Adrenal gland (tissue), 12 donors: ENCODE results near the gene PNPLA3. TPM values are rescaled to one million over a fixed set of nuclear protein-coding genes. Genes with fewer than 3 reads are reported as not detected.

Experiments
- DNase-seq, 7 donors: peaks; one replicate each; pipeline ENCODE4 v3.0.0-alpha.2; 2019 to 2020
- H3K27ac ChIP-seq, 5 donors: fragments of 200-600 bp; sonication (generic) in 4 of 5; 1 replicate in 3 of 5; 2 replicates in 2 of 5; pipeline versions ENCODE4 v1.5.1 to v1.8.0; 2016 to 2020; ENCODE audit warnings: mild to moderate bottlenecking in 1 of 5
- H3K27me3 ChIP-seq: fragments of 200-600 bp; 2 replicates; pipeline ENCODE4 v1.8.0; 2021
- H3K36me3 ChIP-seq, 2 donors: fragments of 200-600 bp; replicated peaks in 1 of 2; 1 replicate in 1 of 2; 2 replicates in 1 of 2; pipeline versions ENCODE4 v1.5.1 to v1.8.0; 2018 to 2022
- H3K4me1 ChIP-seq, 2 donors: fragments of 200-600 bp; replicated peaks in 1 of 2; 1 replicate in 1 of 2; 2 replicates in 1 of 2; pipeline versions ENCODE4 v1.5.1 to v1.8.0; 2018 to 2021
- H3K4me3 ChIP-seq, 4 donors: fragments of 200-600 bp; sonication (generic) in 3 of 4; one replicate each; pipeline ENCODE4 v1.5.1; 2016 to 2018
- H3K9me3 ChIP-seq, 3 donors: fragments of 200-600 bp; sonication (generic) in 1 of 3; replicated peaks in 1 of 3; 1 replicate in 2 of 3; 2 replicates in 1 of 3; pipeline versions ENCODE4 v1.5.1 to v1.8.0; 2016 to 2021
- CTCF ChIP-seq, 6 experiments: fragments of 450-650 bp in 4 of 6; fragments of 200-600 bp in 2 of 6; sonication (generic) in 1 of 6; IDR thresholded peaks; 1 replicate in 5 of 6; 2 replicates in 1 of 6; pipeline versions ENCODE4 v1.5.1 to v1.8.0; 2016 to 2021; ENCODE audit warnings: antibody characterized with exemption in 6 of 6, mild to moderate bottlenecking in 2 of 6, moderate library complexity in 1 of 6
- POLR2A ChIP-seq, 2 donors: fragments of 450-650 bp; IDR thresholded peaks; one replicate each; pipeline ENCODE4 v1.6.1; 2017; ENCODE audit warnings: antibody characterized with exemption in 2 of 2, mild to moderate bottlenecking in 2 of 2, moderate library complexity in 1 of 2
- WGBS, 4 donors: extraction: QIAGEN DNeasy Blood & Tissue Kit in 2 of 4; methylation state at CpG; one replicate each; pipeline versions ENCODE4 v1.1.5 to v1.1.7; 2013 to 2017; 5-methylcytosine and 5-hydroxymethylcytosine counted together
- intact Hi-C, 2 donors: fragments of 100-400 bp; cut with DNase I; formaldehyde crosslinking; loops; one replicate each; pipeline versions ENCODE4 v1.14.1 to v1.15.0; 2022 to 2023
- polyA plus RNA-seq, 3 donors: library from polyadenylated mRNA; stranded (reverse); fragments of 200-250 nt in 2 of 3; fragments of 350-450 nt in 1 of 3; fragmentation: Illumina TruSeq in 1 of 3; extraction: RNeasy Lipid Tissue Mini Kit (QIAGEN cat#74804) in 1 of 3; gene quantifications; one replicate each; pipeline ENCODE4 v1.2.3, GENCODE V29; 2013 to 2014
- total RNA-seq, 9 donors: library from RNA; depleted of rRNA in 4 of 9; stranded (reverse); fragments of >200 nt in 4 of 9; fragments of 120-200 nt in 1 of 9; fragmentation: NEBNext Ultra II Directional in 1 of 9; extraction: Animal tissue kit (Norgen Biotek cat#: 25700) in 1 of 9; gene quantifications; one replicate each; pipeline versions ENCODE4 v1.1.0 to v1.2.4, GENCODE V29; 2013 to 2023
- donor health status: healthy with polysubstance abuse.
- donor health status: Bipolar disorder and iron deficiency.
- donor health status: DM: yes; HTN: yes; CAD: no.
- donor health status: DM: no; HTN: no; CAD: no.
- donor health status: DM: no; HTN: no; CAD: no.
- donor health status: DM: yes; HTN: yes; CAD: no.

Gene PNPLA3
- total and polyA plus RNA-seq, 12 donors: 0.15 to 4.4 (median 0.42) TPM; not detected in 1

- DNase-seq: no peak
Measured at GRCh38 chr22:43995057-43995685, 71.6 kb downstream of the PNPLA3 start.

DNA sequence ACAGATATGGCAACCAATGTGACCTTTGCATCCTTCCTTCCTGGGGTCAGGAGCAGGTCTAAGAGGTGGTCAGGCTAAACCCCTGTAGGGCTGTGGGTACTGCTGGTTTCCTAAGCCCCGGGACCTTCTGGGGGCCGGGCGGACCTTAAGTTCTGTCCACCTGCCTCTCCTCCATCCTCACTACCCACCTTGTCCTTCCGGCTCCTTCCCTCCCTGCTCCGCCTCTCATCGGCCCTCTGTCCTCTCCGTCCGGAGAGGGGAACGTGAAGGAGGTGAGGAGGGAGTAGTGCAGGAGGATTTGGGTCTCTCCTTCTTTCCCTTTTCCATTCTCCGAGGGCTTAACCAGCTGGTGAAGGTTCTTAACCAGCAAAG lies 72.2 kb downstream of the PNPLA3 start:
- WGBS, 4 donors: 67 to 87% (median 79%) methylated on average over 10 of the region's 10 CpGs
- TF ChIP-seq POLR2A (IDR thresholded peaks at IDR 0.05) (no peak), CTCF (IDR thresholded peaks at IDR 0.05) (no peak)
- peak overlapping the region in 1 of 5 donors; percentile 2 for H3K27ac ChIP-seq
- DNase-seq: no peak
- H3K4me3 ChIP-seq: peak overlapping the region in 1 of 4 donors; percentile 0
- H3K9me3 ChIP-seq: no peaks in the 10 kb centered on the region
- H3K36me3 ChIP-seq: peaks cover 0 to 36% of the 10 kb centered on the region in 2 donors
- H3K4me1 ChIP-seq: peaks cover 0 to 15% of the 10 kb centered on the region in 2 donors
- no peaks in the 10 kb centered on the region for H3K27me3 ChIP-seq
- intact Hi-C loops: loop anchor here in 1 of 2 donors (5.0 kb wide), 1 partner anchor 87 kb away; no protein-coding TSS in a partner anchor

More at GRCh38 chr22:43995057-43995685, 71.6 kb downstream of the PNPLA3 start:
- TF ChIP-seq POLR2A (IDR thresholded peaks at IDR 0.05): no peak
- no peak for TF ChIP-seq CTCF (IDR thresholded peaks at IDR 0.05)
- 88 to 95% (median 92%) methylated on average over 10 to 15 of the region's 15 CpGs for WGBS, 4 donors
- no peaks in the 10 kb centered on the region for H3K9me3 ChIP-seq
- no peak overlapping the region for H3K27ac ChIP-seq
- H3K4me1 ChIP-seq: peaks cover 0 to 15% of the 10 kb centered on the region in 2 donors
- no peaks in the 10 kb centered on the region for H3K27me3 ChIP-seq
- H3K4me3 ChIP-seq: no peak overlapping the region
- intact Hi-C loops: loop anchor here in 1 of 2 donors (5.0 kb wide), 1 partner anchor 87 kb away; no protein-coding TSS in a partner anchor
- peaks cover 0 to 42% of the 10 kb centered on the region in 2 donors for H3K36me3 ChIP-seq

DNA sequence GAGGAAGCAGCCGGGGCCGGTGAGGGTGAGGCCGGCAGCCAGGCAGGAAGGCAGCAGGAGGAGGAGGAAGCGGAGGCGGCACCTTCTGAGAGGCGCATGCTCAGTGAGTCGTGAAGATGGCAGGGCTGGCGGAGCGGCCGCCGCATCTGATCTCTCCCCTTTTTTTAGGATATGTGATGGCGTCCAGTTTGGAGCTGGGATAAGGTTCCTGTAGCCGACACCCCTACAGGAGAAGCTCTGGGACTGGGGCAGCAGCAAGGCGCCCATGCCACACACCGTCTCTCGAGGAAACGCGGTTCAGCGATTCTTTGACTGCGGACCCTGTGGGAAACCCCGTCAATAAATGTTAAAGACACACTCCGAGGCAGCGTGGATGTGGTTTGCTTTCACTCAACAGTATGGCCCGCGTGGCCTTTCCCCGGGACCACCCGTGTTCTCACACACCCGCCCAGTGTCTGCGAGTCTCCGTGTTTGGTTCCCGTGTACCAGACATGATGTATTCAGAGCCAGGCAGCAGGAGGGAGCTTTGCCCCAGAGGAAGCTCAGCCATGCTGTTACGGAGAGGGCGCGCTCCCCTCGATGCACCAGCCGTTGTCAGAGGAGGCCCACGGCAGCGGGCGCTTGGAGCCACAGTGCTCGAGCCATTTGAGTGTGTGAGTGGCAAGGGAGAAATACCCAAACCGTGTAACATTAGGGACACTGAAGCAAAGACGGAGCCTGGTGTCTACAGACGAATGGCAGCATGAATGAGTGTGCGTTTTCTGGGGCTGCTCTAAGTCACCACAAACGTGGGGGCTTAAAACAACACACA lies 72.8 kb downstream of the PNPLA3 start:
- peak overlapping the region in 1 of 4 donors; percentile 0 for H3K4me3 ChIP-seq
- intact Hi-C loops: loop anchor here in 1 of 2 donors (5.0 kb wide), 1 partner anchor 86 kb away; no protein-coding TSS in a partner anchor
- WGBS, 4 donors: 84 to 90% (median 87%) methylated on average over 44 to 45 of the region's 45 CpGs

More for the DNA sequence above, 72.8 kb downstream of the PNPLA3 start:
- Histone ChIP-seq H3K4me1 (peaks cover 0 to 15% of the 10 kb centered on the region in 2 donors), H3K27ac (peak overlapping the region in 1 of 5 donors; percentile 2), H3K27me3 (no peaks in the 10 kb centered on the region), H3K36me3 (peaks cover 0 to 30% of the 10 kb centered on the region in 2 donors), H3K9me3 (no peaks in the 10 kb centered on the region)
- TF ChIP-seq CTCF (IDR thresholded peaks at IDR 0.05): no peak
- no peak for TF ChIP-seq POLR2A (IDR thresholded peaks at IDR 0.05)
- DNase-seq: peak in 5 of 7 donors; percentile 39 to 62 (median 52)
